Left kidney (tissue), 1 donor: ENCODE data around the gene TMEM192. TPM values are rescaled to one million over a fixed set of nuclear protein-coding genes. Genes with fewer than 3 reads are reported as not detected.

Experiments
- polyA plus RNA-seq: library from polyadenylated mRNA; unstranded; fragments of 120-200 nt; gene quantifications from one replicate; pipeline ENCODE4 v1.2.1, GENCODE V29; 2013; ENCODE audit not compliant: insufficient read length

Gene TMEM192
- polyA plus RNA-seq, 1 donor = 35.6 TPM

Other genes with a start within 250 kb of the TMEM192 start
- gene APELA, start 235.7 kb downstream of the TMEM192 start, polyA plus RNA-seq = 11.9 TPM
- gene TRIM61, start 135.2 kb downstream of the TMEM192 start, polyA plus RNA-seq = 5.1 TPM
- not detected for gene TRIM60, start 80.9 kb downstream of the TMEM192 start, polyA plus RNA-seq
- 0.10 TPM for gene TRIM75, start 59.0 kb downstream of the TMEM192 start, polyA plus RNA-seq
- gene KLHL2, start 94.7 kb upstream of the TMEM192 start, polyA plus RNA-seq = 23.9 TPM
- 62.7 TPM for gene MSMO1, start 214.8 kb upstream of the TMEM192 start, polyA plus RNA-seq